HG03095 (cell line): ENCODE data around the gene KDM4B.
"Not testable (repeated sequence)": the region's sequence is repeated elsewhere in the genome, so short reads cannot be mapped to it uniquely, and the experiment has no call there.

Source experiments
- ATAC-seq: cut with Tn5 transposase; IDR thresholded peaks from one replicate; pipeline ENCODE4 v1.9.1; 2021; ENCODE audit warnings: moderate library complexity; ENCODE audit not compliant: unreplicated experiment

Gene KDM4B

DNA sequence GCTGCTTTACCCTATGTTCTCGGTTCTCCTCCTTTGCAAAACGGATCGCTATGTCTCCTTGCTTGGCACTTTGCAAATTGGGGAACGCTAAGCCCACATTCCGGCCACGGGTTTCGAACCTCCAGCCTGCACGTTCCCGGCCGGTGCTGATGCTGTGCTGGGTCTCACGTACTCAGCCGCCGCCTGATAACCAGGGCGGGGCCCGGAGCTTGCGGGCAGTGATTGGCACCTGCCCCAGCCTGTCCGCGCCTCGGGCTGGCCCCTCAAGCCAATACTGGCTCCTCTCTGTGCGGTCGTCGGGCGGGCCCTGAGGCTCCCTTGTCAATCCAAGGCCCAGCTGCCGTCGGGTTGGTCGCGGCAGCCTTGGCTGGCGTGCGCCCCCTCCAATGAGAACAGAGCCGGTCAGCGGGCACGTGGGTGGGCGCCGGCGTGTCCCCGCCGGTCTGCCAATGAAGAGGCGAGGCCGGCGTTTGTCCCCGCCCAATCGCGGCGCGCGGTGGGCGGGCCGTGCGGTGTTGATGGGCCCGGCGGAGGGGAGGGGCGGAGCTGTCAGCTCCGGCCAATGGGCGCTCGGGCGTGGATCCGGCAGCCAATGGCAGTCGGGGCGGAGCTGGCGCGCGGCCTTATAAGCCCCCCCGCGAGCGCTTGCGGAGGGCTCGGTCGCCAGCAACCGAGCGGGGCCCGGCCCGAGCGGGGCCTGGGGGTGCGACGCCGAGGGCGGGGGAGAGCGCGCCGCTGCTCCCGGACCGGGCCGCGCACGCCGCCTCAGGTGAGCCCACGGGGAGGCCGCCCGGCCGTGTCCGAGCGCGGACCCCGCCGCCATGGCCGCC lies at the start of gene KDM4B:
Gene KDM4B, plus strand, starts transcription at position 652 of the 830 bp plus-strand sequence. CDS start 63,778 bp downstream, outside the sequence.
- peak; percentile 85 for ATAC-seq

DNA sequence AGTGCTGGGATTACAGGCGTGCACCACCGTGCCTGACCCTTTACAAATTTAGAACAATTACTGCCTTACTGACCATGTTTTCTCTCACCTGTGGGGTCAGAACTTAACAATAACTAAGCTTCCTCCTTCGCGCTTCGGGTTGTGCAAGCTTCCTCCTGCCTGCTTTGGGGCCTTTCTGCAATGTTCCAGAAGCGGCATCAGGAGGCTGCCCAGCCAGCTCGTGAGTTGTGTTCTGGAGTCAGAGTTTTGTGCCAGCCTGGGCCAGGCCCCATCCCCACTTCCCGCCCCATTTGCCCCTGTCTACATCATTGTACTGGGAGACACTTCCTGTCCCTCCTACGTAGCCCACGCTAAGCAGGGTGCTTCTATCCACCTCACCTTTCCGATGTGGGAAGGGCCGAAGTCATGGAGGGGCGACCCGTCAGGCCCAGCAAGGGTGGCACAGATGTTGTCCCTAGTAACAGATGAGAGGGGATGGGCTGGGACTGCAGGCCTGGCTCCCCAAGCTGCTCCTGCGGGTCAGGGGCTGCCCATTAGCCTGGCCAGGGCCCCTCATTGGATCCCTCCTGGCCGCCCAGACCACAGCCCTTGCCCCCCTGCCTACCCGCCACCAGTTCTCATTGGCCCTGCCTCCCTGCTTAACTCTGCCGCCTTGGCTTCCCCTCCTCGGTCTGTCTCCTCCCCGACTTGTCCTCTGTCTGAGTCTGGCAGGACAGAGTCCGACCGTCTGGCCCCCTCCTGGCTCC lies 46.2 kb upstream of the KDM4B start:
- ATAC-seq, result no peak

DNA sequence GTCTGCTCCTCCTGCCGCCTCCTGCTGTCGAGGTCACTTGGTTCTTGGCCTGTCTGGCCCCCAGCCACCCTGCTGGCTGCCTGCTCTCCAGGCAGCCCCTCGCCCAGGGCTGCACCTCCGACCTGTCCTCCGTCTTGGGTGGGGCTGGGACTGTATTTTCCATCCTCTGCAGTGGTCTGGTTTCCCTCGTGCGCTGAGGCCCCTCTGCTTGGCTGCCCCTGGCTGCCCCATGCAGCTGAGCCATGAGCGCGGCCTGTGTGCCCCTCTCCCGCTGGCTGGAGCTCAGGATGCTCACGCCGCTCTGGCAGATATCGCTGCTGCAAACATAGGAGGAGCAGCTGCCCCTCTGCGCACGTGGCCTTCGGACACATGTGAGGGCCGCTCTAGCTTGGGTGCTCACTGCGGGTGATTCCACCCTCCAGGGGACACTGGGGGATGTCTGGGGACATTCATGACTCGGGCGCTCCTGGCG lies 45.6 kb upstream of the KDM4B start:
- ATAC-seq, result no peak

DNA sequence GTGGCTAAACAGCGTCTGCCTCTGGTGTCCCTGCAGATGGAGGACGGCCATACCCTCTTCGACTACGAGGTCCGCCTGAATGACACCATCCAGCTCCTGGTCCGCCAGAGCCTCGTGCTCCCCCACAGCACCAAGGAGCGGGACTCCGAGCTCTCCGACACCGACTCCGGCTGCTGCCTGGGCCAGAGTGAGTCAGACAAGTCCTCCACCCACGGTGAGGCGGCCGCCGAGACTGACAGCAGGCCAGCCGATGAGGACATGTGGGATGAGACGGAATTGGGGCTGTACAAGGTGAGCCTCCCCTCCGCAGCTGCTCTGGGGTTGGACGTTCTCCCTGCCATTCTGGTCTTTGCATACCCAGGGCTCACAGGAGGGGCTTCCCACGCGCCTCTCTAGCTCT lies 39.7 kb upstream of the KDM4B start:
- ATAC-seq, result no peak

DNA sequence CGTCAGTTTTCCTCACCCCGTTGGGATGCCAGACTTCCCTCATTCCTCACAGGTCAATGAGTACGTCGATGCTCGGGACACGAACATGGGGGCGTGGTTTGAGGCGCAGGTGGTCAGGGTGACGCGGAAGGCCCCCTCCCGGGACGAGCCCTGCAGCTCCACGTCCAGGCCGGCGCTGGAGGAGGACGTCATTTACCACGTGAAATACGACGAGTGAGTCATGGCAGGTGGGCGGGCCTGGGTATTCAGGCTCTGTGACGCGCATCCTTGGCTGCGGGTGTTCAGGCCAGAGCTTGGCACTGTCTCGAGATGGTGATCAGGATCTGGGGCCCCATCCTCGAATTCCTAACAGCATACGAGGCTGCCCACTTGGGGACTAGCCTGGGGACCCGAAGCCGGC lies 38.2 kb upstream of the KDM4B start:
- no peak for ATAC-seq

DNA sequence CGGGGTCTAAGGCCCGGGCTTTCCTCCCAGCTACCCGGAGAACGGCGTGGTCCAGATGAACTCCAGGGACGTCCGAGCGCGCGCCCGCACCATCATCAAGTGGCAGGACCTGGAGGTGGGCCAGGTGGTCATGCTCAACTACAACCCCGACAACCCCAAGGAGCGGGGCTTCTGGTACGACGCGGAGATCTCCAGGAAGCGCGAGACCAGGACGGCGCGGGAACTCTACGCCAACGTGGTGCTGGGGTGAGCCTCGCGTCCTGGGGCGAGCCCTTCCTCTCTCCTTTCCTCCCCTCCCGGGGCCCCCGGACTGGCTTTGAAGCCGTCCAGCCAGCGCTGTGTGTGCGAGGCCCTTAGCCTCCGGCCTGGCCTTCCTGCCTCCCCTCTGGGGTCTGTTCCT lies 36.2 kb upstream of the KDM4B start:
- ATAC-seq, result no peak

DNA sequence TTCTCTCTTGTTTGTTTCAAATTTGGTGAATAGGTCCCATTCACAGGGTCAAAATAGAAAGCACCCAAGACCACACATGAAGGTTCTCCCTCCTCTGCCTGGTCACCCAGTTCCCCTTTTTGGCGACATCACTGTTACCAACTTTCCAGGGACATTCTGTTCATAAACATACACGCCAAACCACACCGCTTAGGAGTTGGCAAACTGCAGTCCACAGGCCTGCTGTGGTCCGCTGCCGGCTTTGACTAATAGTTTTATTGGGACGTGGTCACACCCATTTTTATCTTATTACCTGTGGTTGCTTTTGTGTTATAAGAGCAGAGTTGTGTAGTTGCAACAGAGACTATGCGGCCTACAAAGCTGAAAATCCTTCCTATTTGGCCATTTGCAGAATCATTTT lies 35.4 kb upstream of the KDM4B start:
- ATAC-seq, result no peak

DNA sequence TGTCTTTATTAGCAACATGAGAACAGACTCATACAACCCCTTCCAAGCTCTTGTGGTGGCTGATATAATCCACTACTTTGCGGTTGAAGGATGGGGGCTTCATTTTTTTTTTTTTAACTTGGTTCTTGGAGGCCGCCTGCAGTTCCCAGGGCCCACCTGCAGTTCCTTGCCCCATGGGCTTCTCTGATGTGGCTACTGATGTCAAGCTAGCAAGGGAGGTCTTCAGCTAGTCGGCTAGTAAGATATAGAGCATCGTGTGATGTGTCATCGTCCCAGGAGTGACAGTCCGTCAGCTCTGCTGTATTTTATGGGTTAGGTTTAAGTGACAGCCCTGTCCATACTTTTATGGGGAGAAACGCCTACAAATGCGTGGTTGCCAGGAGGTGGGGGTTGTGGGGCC lies 33.5 kb upstream of the KDM4B start:
- no peak for ATAC-seq

DNA sequence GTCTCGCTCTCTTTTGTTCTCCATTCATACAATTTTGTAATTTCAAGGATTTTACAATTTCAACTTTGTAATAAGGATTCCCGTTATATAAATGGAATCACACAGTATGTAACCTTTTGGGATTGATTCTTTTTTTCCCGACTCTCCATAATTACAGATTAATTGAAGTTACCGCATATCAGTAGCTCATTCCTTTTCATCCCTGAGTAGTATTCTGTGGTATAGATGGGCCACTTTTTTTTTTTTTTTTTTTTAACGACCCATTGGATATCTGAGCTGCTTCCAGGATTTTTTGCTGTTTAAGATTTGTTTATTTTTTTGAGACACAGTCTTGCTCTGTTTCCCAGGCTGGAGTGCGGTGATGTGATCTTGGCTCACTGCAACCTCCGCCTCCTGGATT lies 31.9 kb upstream of the KDM4B start:
- no peak for ATAC-seq

DNA sequence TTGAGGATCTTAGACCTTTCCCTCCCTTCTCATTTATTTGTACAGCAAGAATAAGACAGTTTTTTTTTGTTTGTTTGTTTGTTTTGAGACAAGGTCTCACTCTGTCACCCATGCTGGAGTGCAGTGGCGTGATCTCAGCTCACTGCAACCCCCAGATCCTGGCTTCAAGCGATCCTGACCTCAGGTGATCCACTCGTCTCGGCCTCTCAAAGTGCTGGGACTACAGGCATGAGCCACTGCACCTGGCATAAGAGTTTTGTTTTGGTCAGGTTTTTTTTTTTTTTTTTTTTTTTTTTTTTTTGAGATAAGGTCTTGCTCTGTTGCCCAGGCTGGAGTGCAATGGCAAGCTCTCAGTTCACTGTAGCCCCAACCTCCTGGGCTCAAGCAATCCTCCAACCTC lies 30.5 kb upstream of the KDM4B start:
- ATAC-seq, result not testable (repeated sequence)

DNA sequence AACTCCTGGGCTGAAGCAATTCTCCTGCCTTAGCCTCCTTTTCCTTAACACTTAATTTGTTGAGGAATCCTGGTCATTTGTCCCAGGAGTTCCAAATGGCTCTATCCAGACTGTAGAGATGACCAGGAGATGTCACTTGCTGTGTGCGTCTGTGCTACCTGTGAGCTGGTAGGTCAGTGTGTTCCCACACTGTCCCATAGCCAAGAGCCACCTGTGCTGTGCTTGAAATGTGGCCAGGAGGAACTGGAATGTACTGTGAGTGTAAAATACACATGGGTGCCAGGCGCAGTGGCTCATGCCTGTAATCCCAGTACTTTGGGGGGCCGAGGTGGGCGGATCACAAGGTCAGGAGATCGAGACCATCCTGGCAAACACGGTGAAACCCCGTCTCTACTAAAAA lies 29.4 kb upstream of the KDM4B start:
- no peak for ATAC-seq

DNA sequence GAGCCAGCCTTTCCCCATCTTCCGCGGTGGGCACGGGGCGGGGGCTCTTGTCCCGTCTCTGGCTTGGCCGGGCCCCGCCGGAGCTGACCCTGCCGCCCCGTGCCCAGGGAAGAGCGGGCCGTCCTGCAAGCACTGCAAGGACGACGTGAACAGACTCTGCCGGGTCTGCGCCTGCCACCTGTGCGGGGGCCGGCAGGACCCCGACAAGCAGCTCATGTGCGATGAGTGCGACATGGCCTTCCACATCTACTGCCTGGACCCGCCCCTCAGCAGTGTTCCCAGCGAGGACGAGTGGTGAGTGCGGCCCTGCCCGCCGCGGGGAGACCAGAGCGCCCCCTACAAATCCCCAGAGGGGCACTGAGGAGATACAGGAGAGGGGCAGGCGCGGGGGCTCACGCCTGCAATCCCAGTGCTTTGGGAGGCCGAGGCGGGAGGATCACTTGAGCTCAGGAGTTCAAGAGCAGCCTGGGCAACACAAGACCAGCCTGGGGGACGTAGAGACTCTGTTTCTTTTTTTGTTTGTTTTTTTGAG lies 27.2 kb upstream of the KDM4B start:
- not testable (repeated sequence) for ATAC-seq

DNA sequence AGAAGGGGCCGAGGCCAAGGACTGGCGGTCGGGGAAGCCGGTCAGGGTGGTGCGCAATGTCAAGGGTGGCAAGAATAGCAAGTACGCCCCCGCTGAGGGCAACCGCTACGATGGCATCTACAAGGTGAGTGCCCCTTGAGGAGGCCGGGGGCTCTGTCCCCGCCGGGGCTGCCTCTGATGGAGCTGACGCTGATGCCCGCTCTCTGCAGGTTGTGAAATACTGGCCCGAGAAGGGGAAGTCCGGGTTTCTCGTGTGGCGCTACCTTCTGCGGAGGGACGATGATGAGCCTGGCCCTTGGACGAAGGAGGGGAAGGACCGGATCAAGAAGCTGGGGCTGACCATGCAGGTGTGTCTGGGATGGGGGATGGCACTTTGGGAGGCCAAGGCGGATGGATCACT lies 18.3 kb upstream of the KDM4B start:
- ATAC-seq, result not testable (repeated sequence)

DNA sequence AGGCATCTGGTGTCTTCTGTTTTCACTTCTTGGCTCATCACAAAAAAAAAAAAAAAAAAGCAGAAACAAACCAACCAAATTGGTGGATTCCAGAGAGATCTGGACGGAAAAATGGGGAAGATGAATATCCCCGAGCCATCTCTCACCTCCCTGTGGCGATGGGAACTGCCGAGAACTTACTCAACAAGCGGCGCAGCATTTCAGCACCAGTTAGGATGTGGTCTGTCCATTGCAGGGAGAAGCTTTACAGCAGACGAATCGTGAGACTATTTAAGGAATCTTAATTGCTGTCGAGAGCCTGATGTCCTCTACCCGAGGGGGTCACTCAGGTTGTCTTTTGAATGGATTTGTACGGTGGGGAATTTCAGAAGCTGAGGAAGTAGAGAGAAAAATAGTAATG lies 17.3 kb upstream of the KDM4B start:
- no peak for ATAC-seq

DNA sequence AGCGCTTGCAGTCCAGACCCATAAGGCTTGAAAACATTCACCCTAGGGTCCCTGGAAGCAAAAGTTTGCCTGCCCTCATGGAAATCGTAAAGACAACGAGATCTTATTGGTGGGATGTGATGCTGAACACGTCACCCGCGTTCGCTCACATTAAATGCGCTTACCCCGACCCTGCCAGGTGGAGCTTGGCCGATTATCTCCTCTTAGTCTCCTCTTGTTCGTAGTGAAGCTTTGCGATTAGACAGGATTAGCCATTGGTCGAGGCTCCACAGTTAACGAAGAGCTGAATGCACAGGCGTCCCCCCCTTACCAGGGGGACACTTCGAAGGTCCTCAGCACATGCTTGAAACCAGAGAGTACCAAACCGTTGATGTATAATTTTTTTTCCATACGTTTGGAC lies 16.0 kb upstream of the KDM4B start:
- ATAC-seq, result no peak

DNA sequence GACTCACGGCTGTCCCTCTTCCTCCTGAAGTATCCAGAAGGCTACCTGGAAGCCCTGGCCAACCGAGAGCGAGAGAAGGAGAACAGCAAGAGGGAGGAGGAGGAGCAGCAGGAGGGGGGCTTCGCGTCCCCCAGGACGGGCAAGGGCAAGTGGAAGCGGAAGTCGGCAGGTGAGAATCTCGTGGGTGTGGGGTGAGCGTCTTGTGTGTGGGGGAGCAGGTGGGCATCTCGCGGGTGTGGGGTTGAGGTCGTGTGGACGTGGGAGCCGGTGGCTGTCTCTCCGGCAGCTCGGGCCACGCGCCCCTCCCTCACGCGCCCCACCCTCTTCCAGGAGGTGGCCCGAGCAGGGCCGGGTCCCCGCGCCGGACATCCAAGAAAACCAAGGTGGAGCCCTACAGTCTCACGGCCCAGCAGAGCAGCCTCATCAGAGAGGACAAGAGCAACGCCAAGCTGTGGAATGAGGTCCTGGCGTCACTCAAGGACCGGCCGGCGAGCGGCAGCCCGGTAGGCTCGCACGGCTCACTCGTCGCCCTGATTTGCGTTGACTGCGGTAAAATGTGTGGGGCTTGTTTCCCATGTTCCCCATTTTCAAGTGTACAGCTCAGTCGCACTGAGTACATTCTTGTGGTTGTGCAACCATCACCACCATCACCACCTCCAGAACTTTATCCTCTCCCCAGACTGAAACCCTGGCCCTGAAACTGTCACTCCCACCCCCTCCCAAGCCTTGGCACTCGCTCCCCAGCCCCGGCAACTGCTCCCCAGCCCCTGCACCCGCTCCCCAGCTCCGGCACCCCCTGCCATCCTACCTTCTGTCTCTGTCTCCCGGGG lies 14.4 kb upstream of the KDM4B start:
- not testable (repeated sequence) for ATAC-seq

DNA sequence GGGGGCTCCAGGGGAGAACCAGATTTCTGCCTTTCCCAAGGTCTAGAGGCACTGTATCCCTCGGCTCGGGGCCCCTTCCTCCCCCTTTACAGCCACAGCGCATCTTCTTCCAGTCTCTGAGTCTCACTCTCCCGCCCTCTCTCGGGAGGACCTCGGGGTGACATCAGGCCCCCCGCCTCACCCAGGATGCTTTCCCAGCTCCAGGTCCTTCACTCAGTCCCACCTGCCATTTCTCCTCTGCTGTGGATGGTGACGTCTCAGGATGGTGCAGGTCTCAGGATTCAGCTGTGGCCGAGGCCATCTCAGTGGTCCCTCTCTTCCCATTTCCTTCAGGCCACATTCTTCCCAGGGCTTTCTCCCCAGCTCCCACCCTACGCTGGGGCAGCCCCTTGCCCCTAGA lies 13.6 kb upstream of the KDM4B start:
- ATAC-seq, result no peak

DNA sequence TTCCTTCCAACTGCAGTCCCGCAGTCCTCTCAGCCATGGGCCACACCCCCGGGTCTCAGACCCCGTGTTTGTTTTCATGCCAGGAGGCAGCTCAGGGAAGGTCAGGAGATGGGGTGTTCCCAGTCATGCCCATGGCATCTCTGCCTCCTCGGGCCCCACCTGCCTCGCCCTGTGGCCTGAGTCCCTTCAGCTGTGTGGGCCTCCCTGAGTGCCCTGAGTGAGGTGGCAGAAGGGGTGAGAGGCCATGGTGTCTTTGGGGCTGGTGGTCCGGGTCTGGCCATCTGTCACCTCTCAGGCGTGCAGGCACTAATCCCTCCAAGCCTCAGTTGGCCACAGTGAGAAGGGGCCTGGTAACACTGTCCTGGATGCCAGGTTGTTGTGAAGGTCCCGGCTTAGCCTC lies 10.9 kb upstream of the KDM4B start:
- ATAC-seq, result no peak

DNA sequence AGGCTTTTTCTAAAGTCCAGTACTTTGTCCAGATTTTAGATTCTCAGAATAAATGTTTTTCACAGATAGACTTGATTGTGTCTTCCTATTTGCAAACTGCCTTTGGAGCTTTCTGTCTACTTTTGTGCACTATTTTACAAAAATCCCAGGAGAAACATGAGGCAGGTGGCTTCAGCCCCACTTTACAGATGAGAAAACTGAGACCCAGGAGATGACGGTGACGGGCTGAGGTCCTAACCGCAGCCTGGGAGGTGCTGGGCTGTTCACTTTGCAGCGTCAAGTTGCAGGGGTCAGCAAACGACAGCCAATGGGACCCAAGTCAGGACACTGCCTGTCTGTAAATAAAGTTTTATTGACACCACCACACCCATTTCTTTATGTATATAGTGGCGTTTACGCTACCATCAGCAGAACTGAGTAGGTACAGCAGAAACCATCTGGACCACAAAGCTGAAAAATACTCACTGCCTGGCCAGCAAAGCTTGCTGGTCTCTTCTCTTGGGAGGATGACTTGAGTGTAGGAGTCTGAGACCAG lies 6.8 kb upstream of the KDM4B start:
- ATAC-seq, result no peak

DNA sequence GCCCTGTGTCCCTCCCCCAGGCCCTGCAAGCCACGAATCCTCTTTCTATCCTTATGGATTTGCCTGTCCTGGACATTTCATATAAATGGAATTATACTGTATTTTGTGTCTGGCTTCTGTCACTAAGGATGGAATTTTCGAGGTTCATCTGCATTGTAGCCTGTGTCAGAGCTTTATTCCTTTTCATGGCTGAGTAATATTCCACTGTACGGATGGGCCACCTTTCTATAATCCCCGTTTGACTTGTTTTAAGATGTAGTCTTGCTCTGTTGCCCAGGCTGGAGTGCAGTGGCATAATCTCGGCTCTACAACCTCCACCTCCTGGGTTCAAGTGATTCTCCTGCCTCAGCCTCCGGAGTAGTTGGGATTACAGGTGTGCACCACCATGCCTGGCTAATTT lies 3.9 kb upstream of the KDM4B start:
- ATAC-seq, result no peak

DNA sequence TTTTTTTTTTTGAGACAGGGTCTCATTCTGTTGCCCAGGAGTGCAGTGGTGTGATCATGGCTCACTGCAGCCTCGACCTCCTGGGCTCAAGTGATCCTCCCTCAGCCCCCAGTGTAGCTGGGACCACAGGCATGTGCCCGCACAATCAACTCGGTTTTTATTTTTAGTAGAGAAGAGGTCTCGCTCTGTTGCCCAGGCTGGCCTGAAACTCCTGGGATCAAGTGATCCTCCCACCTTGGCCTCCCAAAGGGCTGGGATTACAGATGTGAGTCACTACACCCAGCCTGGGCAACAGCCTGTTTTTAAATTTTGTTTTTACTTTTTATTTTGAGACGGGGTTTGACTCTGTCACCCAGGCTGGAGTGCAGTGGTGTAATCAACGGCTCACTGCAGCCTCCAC lies 2.3 kb upstream of the KDM4B start:
- no peak for ATAC-seq
